Stimulated activated CD8-positive, alpha-beta memory T cell treated with anti-CD3 and anti-CD28 coated beads, Interleukin-15, amount 100 ng/mL, for 4 hours (primary cell): ENCODE measurements around the gene AOPEP.

Experiments used
- DNase-seq, 2 donors: peaks; one replicate each; pipeline ENCODE4 v3.0.0-alpha.2; 2020; ENCODE audit warnings: low read depth in 2 of 2

AOPEP gene

DNA sequence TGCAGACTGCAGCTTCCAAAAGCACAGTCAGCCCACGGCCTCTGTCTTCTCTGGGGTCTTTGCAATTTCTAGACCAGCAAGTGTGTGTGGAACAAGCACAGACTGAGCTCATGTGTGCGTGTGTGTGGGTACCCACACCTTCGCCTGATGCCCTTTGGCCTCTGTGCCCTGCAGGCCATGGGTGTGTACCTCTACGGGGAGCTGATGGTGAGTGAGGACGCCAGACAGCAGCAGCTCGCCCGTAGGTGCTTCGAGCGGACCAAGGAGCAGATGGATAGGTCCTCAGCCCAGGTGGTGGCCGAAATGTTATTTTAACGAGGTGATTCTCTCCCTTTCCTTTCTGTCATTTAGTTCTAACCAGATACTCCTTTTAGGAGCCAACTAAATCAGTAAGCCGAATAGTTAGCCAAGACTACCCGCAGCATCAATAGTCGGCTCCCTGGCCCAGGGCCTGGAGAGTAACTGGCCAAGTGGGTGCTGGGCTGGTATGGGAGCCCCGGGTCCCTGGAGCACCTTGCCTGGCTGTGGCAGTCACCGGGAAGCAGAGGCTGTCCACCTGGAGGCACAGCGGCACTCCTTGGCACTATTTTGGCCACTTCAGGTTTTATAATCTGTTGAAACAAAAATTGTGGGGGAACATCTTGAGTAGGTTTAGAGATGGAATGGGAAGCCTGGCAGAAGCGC, 356.0 kb downstream of the AOPEP start:
- no peak for DNase-seq

DNA sequence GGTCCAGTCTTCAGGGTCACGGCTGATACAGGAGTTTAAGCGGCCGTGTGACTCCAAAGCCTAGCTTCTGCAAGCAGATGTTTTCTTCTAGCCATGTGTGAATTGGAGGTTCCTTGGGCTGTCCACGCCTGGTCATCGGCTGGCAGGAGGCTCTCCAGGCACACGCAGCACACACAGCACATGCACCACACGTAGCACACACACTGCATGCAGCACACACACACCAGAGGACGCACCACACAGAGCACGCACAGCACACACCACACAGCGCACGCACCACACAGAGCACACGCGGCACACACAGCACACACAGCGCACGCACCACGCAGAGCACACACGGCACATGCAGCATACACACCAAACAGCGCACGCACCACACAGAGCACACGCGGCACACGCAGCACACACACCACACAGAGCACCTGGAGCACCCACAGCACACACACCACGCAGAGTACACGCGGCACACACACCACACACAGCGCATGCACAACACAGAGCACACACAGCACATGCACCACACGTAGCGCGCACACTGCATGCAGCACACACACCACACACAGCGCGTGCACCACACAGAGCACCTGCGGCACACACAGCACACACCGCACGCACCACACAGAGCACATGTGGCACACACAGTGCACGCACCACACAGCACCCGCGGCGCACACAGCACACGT, 356.7 kb downstream of the AOPEP start:
- no peak for DNase-seq

DNA sequence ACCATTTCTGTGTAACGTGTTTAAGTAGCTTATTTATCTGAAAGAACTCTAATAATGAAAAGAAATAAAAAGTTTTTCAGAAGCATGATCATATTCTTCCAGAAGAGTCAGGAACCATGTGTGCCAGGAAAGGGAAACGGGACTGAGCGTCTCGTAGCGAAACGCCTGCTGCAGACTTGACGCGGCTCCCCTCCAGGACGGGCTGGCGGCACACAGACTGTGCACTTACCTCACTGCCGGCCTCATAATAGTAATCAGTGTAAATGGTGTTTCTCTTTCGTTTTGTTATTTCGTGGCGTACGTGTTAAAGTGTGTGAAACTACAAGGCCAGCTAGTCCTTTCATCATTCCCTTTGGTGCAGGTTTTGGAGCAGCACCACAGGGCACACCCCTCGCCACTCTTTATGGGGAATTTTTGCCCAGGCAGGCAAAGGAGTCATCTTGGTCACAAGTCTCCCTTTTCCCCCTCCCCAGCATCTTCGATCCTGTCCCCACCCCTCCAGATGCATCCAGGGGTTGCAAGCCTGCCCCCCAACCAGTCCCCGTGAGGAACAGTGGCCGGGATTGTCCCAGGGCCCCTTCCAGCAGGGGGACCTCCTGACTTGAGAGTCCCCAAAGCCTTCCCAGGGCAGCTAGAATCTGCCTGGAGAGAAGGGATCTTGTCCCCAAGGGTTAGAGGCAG, 357.9 kb downstream of the AOPEP start:
- no peak for DNase-seq

DNA sequence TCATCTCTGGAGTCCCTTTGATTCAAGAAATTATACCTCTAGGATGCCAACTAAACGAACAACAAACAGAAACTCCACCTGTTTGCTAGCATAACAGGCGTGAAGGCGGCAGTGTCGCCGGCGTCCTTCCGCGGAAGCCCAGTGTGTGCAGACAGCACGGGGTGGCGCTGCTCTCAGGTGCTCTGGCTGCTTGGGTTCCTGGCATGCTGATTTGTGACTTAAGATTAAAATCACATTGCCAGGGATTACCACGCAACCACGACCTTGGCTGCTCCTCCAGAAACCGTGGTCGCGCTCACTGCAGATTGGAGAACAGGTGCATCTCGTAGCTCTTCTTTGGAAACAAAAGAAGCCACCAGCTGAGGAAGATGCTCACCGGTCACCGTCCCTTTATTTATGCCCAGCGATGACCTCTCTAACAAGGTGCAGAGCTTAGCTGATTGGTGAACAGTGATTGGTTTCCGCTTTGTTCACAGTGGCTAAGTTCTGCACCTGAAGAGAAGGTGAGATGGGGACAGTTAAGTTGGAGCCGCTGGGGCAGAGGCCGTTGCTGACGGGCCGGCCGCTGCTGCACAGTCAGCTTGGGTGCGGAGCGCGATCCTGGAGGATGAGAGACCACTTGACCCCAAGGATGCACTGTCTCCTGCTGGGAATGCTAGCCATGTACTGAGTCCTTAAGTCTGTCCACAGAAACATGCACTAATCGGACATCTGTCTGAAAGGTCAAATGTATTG, 358.7 kb downstream of the AOPEP start:
- DNase-seq: no peak

DNA sequence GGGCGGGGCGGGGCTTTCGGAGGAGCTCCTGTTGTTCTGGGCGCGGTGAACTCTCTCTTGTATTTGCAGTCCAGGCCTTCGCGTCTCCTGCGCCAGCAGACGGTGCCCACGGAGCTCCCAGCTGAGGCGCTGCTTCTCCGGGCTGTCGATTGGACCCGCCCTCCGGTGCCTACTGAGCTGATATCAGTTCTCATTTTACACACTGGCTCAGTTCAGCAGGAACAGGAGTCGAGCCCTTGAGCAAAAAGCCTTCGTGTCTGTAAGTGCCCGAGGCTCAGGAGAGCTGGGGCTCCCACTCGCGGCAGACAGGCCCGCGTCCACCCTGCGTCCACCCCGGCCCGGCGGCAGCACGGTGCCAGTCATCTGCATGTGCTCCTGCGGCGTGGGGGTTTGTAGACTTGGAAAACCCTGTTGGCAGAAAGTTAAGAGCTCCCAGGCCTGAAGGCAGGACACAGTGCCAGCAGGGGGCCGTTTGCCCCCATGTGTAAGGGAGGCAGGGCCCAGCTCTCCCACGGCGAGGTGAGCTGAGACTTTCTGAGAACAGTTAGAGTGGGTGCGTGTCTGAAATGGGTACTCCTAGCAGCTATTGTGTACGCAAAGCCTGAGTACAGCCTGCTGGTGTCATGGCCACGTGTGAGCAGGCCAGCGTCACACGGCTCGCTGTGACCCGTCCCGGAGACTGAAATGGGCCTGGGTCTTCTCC, 359.5 kb downstream of the AOPEP start:
- no peak for DNase-seq

DNA sequence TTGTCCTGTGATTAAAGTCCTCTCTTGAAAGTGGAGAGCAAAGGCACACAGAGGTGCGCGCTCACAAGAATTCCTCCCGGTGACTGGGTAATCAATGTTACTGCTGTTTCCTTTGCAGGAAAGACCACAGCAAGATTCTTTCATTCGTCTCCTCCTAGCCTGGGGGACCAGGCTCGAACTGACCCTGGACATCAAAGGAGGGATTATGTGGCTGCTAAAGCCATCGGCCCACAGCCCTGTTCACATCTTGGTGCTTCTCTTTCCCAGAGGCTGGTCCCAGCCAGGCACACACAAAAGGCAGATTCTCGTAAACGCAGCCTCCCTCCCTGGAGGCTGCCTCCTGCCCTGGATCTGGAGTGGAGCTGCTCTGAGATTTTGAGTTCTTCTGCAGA, 360.1 kb downstream of the AOPEP start:
- DNase-seq: no peak

DNA sequence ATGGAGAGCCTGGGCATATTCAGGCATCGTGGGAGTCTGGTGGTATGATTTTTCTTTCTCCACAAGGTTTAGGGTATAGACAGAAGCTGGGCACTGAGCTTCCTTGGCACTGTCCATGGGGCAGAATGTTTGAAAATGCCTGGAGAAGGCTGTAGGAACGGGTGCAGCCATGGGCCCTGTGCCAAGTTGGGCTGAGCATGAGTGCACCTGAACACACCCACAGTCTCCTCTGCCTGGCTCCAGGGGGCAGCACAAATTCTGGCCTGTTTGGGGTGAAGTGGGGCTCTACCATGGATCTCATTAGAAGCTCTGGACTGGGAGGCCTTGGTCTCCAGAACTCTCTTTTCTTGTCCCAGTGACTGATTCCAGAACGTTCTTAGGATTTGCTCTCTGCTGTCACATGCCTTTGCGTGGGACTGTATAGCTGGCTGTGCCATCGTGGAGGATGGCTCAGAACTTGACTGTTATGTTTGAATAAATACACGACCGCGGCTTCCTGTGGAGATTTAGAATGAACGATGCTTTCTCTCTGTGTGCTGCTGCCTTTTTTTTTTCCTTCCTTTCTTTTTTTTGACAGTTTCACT, 361.3 kb downstream of the AOPEP start:
- DNase-seq: no peak

DNA sequence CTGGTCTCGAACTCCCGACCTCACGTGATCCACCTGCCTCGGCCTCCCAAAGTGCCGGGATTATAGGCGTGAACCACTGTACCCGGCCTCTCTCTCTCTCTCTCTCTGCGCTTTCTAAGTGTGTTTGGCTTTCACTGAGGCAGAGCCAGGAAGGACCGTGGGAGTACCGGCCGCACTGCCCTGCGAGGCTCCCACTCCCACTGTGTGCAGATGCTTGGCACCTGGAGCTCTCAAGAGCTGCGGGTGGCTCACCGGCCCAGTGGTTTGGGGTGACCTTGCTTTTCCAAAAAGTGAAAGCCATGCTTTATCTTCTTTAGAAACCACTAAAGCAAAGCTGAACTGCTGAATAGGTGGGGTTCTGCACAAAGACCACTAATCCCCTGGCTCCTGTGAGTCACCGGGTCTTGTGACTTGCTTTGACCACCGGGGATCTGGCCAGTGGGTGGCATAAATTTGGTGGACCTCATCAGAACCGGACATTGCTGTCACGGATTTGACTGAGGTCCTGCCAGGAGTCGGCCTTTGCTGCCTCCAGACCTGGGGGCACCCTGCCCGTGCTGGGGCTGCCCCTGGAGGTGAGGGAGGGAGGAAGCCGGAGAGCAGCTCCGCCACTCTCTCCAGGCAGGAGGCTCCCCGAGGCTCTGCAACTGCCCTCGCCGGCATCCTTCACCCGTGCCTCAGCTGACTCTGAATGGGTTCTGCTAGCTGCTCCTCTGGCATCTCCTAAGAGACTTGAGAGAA, 362.1 kb downstream of the AOPEP start:
- DNase-seq: no peak

DNA sequence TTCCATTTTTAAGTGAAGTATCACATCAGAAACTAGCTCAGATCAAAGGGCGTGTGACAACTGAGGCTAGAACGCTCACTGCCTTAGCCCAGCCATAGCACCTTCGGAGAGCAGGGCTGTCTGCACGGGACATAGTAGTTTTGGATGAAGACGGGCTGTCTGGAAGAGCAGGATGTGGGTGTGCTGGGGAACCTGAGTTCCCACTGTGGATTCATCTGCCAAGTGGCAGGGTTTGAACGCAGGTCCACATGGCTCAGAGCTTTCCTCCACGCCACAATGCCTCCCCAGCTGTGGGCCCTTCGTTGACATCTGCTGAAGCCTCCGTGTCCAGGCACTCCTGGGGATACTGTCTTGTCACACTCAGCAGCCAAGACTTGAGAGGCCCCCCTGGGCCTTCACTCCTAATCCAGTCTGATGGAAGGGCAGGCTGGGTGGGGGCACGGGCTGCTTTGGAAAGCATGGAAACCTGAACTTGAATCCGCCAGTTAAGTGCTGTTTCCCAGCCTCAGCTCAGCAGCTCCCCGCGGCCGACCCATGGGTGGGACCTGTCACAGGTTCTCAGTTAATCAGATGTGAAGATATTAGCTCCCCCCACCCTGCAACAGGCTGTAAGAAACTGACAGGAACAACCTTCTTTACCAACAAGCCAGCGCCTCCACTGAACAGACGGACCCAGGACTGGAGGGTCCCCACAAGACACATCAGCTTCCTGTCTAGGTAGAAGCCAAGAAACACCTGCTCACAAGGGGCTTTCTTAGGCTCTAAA, 362.9 kb downstream of the AOPEP start:
- no peak for DNase-seq

DNA sequence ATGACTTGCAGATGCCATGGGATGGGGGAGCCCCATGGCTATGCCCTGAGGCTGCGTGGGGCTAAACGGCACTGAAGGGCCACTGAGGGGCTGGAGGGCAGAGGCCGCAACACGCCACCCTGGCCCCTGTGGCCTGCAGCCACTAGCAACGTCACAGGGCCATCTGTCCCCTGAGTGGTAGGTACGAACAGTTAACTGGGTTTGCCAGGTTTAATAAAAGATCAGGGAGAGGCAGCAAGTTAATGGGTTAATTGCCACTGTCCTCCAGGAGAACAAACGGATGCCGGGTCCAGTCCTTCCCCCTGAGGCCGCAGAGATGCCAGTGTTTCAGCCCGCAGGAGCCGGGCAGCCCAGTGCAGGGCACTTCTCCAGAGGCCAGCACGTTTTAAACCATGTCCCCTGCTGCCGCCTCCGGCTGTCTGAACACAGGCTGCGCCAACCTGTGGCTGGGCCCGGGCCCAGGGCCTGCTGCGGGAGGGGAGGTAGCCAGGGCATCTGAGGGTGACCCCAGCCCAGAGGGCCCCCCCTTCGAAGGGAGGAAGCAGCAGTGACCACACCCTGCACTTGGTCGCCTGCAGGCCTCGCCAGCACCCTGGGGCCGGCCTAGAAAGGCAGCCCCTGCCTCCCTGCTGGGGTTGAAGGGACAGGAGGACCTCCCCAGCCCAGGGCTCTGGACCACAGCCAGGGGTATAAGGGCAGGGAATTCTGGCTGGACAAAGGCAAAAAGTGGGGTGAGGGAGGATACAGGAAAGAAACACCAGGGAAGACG, 363.7 kb downstream of the AOPEP start:
- DNase-seq: no peak

DNA sequence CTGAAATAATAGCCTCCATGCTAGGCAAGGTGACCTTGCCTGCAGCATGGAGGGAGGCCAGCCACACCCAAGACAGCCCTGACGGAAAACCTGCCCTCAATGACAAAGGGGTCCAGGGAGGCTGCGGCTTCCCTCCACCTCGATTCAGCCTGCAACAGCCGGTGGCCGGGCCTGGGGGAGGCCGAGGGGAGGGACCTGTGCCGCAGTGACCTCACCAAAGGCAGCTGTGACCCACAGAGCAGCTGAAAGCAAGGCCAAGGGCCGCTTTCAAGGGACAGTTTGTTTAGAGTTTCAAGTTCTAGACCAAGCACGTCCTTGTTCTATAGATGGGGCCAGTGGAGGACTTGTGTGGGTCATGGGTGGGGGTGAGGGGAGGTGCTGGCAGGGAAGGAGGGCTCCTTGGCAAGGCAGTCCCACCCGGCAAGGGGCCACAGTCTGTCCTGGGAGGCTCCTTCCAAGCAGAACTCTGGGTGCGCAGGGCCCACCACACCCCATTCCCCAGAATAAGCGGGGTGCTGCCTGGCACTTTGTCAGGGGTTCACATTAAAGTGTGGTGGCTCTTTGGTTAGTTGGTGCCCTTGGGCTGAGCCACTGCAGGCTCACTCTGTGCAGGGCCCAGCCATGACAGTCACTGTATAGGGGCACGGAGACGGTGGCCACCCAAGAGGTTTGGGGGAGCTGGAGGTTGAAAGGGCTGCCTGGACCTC, 364.5 kb downstream of the AOPEP start:
- DNase-seq: no peak

DNA sequence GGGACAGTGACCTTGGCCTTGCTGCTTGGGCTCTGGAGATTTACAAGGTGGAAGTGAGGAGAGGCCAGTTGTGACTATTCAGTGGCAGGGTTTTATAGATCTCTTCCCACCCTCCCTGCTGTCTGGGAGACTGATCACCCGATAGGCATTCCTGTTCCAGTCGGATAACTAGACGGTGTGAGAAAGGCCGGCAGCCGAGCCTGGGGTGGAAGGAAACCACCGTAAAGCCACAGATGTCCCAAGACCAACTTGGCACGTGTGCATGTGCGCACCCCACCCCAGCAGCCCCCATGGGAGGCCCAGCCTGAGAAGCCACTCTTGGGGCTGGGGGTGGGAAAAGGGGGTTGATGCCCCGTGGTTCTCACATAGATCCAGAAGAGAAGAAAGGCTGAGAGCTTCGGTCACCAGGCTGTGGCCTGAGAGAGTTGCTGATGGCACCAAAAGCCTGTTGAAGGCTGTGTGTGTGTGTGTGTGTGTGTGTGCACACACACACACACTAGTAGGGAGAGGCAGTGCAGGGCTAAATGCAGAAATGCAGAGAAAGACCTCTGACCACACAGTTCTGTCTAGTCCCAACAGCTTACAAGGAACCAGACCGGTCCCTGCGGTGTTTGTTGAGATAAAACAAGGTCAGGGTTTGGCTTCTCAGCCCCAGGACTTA, 365.2 kb downstream of the AOPEP start:
- no peak for DNase-seq

DNA sequence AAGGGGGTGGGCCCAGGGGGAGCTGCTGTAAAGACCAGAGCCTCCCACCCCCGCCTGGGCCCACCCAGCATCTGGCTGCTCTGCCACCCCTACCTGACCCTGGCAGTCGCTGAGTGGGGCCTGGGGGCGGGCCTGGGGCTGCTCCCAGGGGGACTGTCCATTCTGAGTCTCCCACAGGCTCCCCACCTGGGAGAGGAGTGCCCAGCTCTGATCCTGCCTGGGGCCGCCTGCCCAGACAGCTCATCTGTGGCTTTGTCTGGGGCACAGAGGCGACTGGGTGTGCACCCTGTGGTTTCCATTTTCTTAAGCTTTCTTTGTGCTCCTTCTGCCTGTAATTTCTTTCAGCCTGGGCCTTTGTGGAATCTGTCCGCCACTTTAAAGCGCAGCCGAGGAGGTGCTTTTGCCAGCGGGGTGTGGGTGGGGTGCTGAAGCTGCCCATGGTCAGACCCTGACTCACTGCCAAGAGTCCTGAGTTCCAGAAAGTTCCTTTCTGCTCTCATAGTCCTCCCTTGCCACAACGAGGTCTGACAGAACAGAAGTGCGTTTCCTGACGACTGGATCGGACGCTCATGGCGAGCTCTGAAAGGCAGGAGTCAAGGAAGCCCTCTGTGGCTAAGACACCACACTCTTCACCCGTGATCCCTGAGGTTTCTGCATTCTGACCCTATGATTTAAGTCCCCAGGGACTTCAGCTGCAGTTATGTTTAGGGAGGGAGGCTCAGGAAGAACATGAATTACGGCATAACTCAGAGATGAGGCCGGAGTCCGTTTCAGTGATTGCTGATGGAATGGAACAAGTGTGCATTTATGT, 366.0 kb downstream of the AOPEP start:
- DNase-seq: no peak

DNA sequence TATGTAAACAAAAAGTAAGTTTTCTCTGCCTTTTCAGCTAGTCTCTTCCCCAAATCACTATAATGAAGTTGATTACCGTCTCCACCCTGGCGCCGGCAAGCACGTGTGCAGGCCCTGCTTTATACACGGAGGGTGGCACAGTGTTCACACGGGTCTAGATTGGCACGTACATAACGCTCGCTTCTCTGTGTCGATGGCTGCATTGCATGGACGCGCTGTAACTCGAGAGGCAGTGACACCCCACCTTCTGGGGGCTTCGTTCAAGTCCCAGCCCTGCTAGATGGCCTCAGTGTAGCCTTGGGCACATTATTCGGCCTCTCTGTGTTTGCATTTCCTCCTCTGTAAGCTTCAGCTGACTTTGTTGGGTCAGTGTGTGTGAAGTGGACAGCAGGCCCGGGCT, 367.1 kb downstream of the AOPEP start:
- no peak for DNase-seq

DNA sequence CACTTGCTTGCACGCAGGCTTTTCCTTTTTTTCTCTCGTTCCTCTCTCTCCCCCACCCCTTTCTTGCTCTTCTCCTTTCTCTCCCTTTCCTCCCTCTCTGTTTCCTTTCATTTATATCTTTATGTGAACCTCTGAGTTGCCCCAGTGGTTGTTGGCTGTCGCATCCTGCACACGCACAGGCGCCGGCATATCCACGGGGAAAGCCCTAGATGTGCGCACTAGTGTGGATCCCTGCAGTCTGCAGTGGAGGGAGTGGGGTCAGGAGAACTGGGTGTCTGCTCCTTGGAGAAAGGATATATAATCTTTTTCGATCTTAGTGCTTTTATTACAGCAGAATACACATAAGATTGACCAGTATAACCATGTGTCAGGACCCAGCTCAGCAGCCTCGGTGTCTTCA, 367.5 kb downstream of the AOPEP start:
- DNase-seq: no peak

DNA sequence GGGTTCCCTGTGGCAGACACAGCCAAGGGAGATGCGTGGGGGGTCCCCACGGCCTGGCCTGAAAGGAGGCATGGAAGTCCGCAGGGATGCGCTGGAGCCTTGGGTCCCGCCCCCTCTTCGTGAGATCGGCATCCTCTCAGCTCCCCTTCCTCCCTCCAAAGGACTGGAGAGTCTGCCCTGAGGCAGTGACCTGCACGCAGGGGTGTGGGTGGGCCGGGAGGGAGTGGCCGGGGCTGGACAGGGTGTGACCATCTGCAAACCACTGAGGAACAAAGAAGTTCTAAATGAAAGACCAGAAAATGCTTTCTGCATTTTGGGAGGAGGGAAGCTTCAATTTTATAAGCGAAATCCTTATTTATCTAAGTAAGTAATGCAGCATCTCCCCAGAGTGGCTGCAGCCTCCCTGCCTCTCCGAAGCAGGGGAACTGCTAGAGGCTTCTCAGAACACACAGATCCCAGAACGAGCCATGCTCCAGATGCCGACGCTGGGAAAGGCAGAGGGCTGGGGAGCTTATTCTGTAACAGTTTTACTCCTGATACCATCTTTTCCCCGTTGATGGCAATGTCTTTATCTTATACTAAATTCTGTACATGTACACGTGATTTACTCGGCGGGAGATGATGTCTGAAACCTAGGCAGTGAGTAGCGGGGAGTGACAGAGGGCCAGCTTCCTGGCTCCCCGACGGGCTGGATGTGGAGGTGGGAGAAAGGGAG, 369.3 kb downstream of the AOPEP start:
- no peak for DNase-seq

DNA sequence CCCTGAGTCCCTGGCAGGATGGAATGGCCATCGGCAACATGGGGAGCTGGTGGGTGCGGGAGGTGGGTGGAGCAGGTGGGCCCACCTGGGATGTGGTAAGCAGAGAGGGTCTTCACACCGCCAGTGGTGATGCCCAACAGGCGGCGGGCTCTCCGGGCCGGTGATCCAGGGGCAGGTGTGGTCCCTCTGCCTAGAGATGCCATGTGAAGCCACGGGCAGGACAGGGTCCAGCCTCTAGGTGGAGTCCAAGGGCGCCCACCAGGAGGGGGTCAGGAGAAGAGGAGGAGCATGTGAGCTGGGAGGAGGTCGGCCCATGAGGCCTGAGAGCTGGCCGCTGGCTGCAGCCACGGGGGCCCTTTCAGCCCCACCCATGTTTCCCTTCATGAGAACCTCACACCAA, 369.9 kb downstream of the AOPEP start:
- DNase-seq: no peak
